Measurements from ENCODE around the gene SNORC.

GRCh38 chr2:232854082-232854481 lies 16.0 kb upstream of the SNORC start:
- TF ChIP-seq, protein P1, sequence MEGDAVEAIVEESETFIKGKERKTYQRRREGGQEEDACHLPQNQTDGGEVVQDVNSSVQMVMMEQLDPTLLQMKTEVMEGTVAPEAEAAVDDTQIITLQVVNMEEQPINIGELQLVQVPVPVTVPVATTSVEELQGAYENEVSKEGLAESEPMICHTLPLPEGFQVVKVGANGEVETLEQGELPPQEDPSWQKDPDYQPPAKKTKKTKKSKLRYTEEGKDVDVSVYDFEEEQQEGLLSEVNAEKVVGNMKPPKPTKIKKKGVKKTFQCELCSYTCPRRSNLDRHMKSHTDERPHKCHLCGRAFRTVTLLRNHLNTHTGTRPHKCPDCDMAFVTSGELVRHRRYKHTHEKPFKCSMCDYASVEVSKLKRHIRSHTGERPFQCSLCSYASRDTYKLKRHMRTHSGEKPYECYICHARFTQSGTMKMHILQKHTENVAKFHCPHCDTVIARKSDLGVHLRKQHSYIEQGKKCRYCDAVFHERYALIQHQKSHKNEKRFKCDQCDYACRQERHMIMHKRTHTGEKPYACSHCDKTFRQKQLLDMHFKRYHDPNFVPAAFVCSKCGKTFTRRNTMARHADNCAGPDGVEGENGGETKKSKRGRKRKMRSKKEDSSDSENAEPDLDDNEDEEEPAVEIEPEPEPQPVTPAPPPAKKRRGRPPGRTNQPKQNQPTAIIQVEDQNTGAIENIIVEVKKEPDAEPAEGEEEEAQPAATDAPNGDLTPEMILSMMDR (IDR thresholded peaks at IDR 0.05) = no peak
- TF ChIP-seq EP300 (IDR thresholded peaks at IDR 0.05) = no peak
- no peak for TF ChIP-seq POLR2A (IDR thresholded peaks at IDR 0.05)

Data from tibial nerve (tissue), 4 donors.